Smooth muscle cell (in vitro differentiated cells): Measurements from ENCODE around the gene SYAP1. TPM values are rescaled to one million over a fixed set of nuclear protein-coding genes. Genes with fewer than 3 reads are reported as not detected.

Source experiments
- DNase-seq: peaks from one replicate; lab custom pipeline; 2025; ENCODE audit not compliant: unreplicated experiment; lab: John Stamatoyannopoulos, UW
- H2AFZ ChIP-seq: fragments of 200-600 bp; sonication (generic); 2 replicates; pipeline ENCODE4 v1.6.0; 2016; ENCODE audit warnings: antibody characterized with exemption, low read depth, mild to moderate bottlenecking
- H3F3A ChIP-seq: fragments of 200-600 bp; sonication (generic); 2 replicates; pipeline ENCODE4 v1.6.0; 2017; ENCODE audit warnings: antibody characterized with exemption, low read depth
- H3K27ac ChIP-seq: fragments of 200-600 bp; sonication (generic); 2 replicates; pipeline ENCODE4 v1.5.1; 2016; ENCODE audit warnings: low read depth, mild to moderate bottlenecking
- H3K27me3 ChIP-seq: fragments of 200-600 bp; sonication (generic); 2 replicates; pipeline ENCODE4 v1.6.1; 2016; ENCODE audit warnings: low read depth, mild to moderate bottlenecking
- H3K36me3 ChIP-seq: fragments of 200-600 bp; sonication (generic); 2 replicates; pipeline ENCODE4 v1.5.1; 2016; ENCODE audit warnings: low read depth
- H3K4me1 ChIP-seq: fragments of 200-600 bp; sonication (generic); 2 replicates; pipeline ENCODE4 v1.5.1; 2016; ENCODE audit warnings: low read depth
- H3K4me2 ChIP-seq: fragments of 200-600 bp; sonication (generic); 2 replicates; pipeline ENCODE4 v1.6.0; 2016; ENCODE audit warnings: mild to moderate bottlenecking
- H3K4me3 ChIP-seq: fragments of 200-600 bp; sonication (generic); 2 replicates; pipeline ENCODE4 v1.5.1; 2016; ENCODE audit warnings: mild to moderate bottlenecking
- H3K79me2 ChIP-seq: fragments of 200-600 bp; sonication (generic); 2 replicates; pipeline ENCODE4 v1.6.0; 2016; ENCODE audit warnings: low read depth, mild to moderate bottlenecking
- H3K9ac ChIP-seq: fragments of 200-600 bp; sonication (generic); 2 replicates; pipeline ENCODE4 v1.6.0; 2016; ENCODE audit warnings: low read depth
- H3K9me3 ChIP-seq: fragments of 200-600 bp; sonication (generic); replicated peaks from 2 replicates; pipeline ENCODE4 v1.5.1; 2016; ENCODE audit warnings: low read depth
- H4K20me1 ChIP-seq: fragments of 200-600 bp; sonication (generic); 2 replicates; pipeline ENCODE4 v1.6.0; 2016; ENCODE audit warnings: low read depth
- WGBS: methylation state at CpG from one replicate; pipeline ENCODE4 v1.1.7; 2016; ENCODE audit warnings: low lambda C conversion rate; 5-methylcytosine and 5-hydroxymethylcytosine counted together
- polyA plus RNA-seq: library from polyadenylated mRNA; unstranded; fragments of >200 nt; fragmentation: Nextera tagmentation; extraction: Ambion mirVana; gene quantifications from 2 replicates; pipeline ENCODE4 v1.2.1, GENCODE V29; 2016
- total RNA-seq: library from RNA; depleted of rRNA; stranded (reverse); fragments of >200 nt; gene quantifications from 2 replicates; pipeline ENCODE4 v1.2.3, GENCODE V29; 2014
- TF ChIP-seq, protein P1 (sequence below): fragments of 200-600 bp; sonication (generic); IDR thresholded peaks from 2 replicates; pipeline ENCODE4 v1.5.1; 2017; ENCODE audit warnings: borderline replicate concordance, mild to moderate bottlenecking, antibody characterized with exemption; ENCODE audit not compliant: insufficient read depth, poor library complexity, severe bottlenecking

Gene SYAP1
- total and polyA plus RNA-seq, 2 experiments from 2014 or later: 52.3 to 52.8 TPM

DNA sequence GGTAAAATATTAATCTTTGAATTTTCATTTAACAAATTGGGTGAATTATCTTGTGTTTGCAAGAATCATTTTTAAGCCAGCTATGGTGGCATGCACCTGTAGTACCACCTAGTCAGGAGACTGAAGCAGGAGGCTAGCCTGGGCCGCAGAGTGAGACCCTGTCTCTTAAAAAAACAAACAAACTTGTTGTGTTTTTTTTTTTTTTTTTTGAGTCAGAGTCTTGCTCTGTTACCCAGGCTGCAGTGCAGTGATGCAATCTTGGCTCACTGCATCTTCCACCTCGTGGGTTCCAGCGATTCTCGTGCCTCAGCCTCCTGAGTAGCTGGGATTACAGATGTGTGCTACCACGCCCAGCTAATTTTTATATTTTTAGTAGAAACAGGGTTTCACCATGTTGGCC, 69.1 kb downstream of the SYAP1 start:
- H3K27me3 ChIP-seq: no peaks in the 10 kb centered on the region
- DNase-seq: no peak
- no peaks in the 10 kb centered on the region for H3F3A ChIP-seq
- peaks cover 62% of the 10 kb centered on the region for H3K79me2 ChIP-seq
- no peak overlapping the region for H3K4me3 ChIP-seq
- H3K4me2 ChIP-seq: no peak overlapping the region
- H3K9ac ChIP-seq: no peak overlapping the region
- H4K20me1 ChIP-seq: peaks cover 12% of the 10 kb centered on the region
- H3K4me1 ChIP-seq: peaks cover 12% of the 10 kb centered on the region
- no peak overlapping the region for H2AFZ ChIP-seq
- no peaks in the 10 kb centered on the region for H3K9me3 ChIP-seq
- 83% methylated on average over 5 of the region's 5 CpGs for WGBS
- H3K36me3 ChIP-seq: no peaks in the 10 kb centered on the region
- no peak overlapping the region for H3K27ac ChIP-seq
- TF ChIP-seq, protein P1, sequence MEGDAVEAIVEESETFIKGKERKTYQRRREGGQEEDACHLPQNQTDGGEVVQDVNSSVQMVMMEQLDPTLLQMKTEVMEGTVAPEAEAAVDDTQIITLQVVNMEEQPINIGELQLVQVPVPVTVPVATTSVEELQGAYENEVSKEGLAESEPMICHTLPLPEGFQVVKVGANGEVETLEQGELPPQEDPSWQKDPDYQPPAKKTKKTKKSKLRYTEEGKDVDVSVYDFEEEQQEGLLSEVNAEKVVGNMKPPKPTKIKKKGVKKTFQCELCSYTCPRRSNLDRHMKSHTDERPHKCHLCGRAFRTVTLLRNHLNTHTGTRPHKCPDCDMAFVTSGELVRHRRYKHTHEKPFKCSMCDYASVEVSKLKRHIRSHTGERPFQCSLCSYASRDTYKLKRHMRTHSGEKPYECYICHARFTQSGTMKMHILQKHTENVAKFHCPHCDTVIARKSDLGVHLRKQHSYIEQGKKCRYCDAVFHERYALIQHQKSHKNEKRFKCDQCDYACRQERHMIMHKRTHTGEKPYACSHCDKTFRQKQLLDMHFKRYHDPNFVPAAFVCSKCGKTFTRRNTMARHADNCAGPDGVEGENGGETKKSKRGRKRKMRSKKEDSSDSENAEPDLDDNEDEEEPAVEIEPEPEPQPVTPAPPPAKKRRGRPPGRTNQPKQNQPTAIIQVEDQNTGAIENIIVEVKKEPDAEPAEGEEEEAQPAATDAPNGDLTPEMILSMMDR: no peak

DNA sequence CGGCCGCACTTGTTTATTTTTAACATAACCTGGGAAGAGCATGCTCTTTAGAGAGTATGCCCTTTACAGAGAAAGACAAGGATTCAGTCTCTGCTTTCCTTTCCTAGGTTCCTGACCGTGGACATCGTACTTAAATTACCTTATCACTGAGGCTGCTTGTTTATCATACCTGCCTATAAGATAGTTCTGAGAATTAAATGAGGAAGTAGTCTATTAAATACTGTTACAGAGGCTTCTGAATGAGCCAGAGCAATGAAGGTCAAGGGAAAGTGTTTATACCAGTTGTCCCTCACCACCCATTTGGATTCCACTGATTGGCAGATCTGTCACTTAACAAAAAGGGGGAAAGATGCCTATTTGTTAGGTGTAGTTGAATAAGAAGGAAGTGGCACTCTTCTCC, 76.9 kb downstream of the SYAP1 start:
- no peaks in the 10 kb centered on the region for H3F3A ChIP-seq
- H4K20me1 ChIP-seq: peaks cover 6% of the 10 kb centered on the region
- no peak overlapping the region for H2AFZ ChIP-seq
- no peak overlapping the region for H3K9ac ChIP-seq
- DNase-seq: no peak
- H3K36me3 ChIP-seq: no peaks in the 10 kb centered on the region
- no peaks in the 10 kb centered on the region for H3K4me1 ChIP-seq
- no peaks in the 10 kb centered on the region for H3K27me3 ChIP-seq
- no peak overlapping the region for H3K27ac ChIP-seq
- TF ChIP-seq, protein P1: no peak
- 96% methylated on average over 4 of the region's 4 CpGs for WGBS
- peaks cover 52% of the 10 kb centered on the region for H3K79me2 ChIP-seq
- no peak overlapping the region for H3K4me3 ChIP-seq
- no peak overlapping the region for H3K4me2 ChIP-seq
- no peaks in the 10 kb centered on the region for H3K9me3 ChIP-seq

DNA sequence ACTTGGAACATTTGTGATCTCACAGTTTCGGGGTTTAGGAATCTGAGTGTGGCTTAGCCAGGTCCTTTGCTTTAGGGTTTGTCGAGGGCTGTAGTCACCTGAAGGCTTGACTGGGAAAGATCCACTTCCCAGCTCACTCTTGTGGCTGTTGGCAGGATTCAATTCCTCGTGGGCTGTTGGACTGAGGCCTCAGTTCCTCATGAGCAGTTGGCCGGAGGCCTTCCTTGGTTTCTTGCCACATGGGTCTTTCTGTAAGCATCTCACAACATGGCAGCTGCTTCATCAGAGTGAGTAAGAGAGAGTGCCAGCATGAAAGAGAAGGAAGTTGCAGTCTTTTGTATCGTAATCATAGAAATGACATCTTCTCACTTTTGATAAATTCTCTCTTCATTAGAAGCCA, 77.9 kb downstream of the SYAP1 start:
- Histone ChIP-seq H2AFZ (no peak overlapping the region), H3K36me3 (no peaks in the 10 kb centered on the region), H3K4me1 (no peaks in the 10 kb centered on the region), H3K9ac (no peak overlapping the region), H3K79me2 (peaks cover 43% of the 10 kb centered on the region), H3K27me3 (no peaks in the 10 kb centered on the region), H4K20me1 (no peaks in the 10 kb centered on the region), H3K4me3 (no peak overlapping the region), H3K27ac (no peak overlapping the region), H3K9me3 (no peaks in the 10 kb centered on the region), H3K4me2 (no peak overlapping the region), H3F3A (no peaks in the 10 kb centered on the region)
- DNase-seq: no peak
- TF ChIP-seq, protein P1: no peak
- 94% methylated on average over 5 of the region's 5 CpGs for WGBS

DNA sequence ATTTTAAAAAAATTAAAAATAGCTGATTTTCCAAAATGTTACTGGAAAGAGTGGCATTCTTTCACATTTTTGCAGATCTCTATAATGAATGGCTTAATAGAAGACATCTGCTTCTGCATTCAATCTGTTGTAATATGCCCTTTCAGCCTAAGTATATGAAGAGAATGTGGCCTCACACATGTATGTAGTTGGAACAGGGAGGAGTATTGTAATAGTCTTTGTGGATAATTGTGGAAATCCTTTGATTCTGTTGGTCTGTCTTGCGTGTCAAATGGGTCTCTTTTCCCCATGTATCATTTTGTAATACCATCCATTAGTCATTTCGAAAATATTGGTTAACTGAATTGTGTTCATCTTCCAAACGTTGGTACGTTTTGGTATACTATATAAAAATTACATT, 78.4 kb downstream of the SYAP1 start:
- Histone ChIP-seq H2AFZ (no peak overlapping the region), H3K4me1 (no peaks in the 10 kb centered on the region), H3K4me3 (no peak overlapping the region), H4K20me1 (no peaks in the 10 kb centered on the region), H3K27me3 (no peaks in the 10 kb centered on the region), H3K9me3 (no peaks in the 10 kb centered on the region), H3F3A (no peaks in the 10 kb centered on the region), H3K9ac (no peak overlapping the region), H3K27ac (no peak overlapping the region), H3K36me3 (no peaks in the 10 kb centered on the region), H3K4me2 (no peak overlapping the region), H3K79me2 (peaks cover 38% of the 10 kb centered on the region)
- DNase-seq: no peak
- 98% methylated on average over 4 of the region's 4 CpGs for WGBS
- TF ChIP-seq, protein P1: no peak
